Spleen (tissue), 11 donors: ENCODE measurements around the gene THRA. TPM values are rescaled to one million over a fixed set of nuclear protein-coding genes. Genes with fewer than 3 reads are reported as not detected.

Experiments
- DNase-seq: peaks from one replicate; pipeline ENCODE4 v3.0.0-alpha.2; 2020
- H3K27ac ChIP-seq, 8 donors: fragments of 200-600 bp; sonication (generic) in 7 of 8; 1 replicate in 4 of 8; 2 replicates in 4 of 8; pipeline versions ENCODE4 v1.5.0 to v1.8.0; 2016 to 2021; ENCODE audit warnings: inconsistent platforms in 4 of 8, mild to moderate bottlenecking in 4 of 8, moderate library complexity in 1 of 8
- H3K27me3 ChIP-seq, 7 donors: fragments of 200-600 bp; sonication (generic) in 6 of 7; replicated peaks in 1 of 7; 1 replicate in 4 of 7; 2 replicates in 3 of 7; pipeline versions ENCODE4 v1.5.0 to v1.8.0; 2016 to 2021; ENCODE audit warnings: inconsistent platforms in 3 of 7, mild to moderate bottlenecking in 1 of 7
- H3K36me3 ChIP-seq, 6 donors: fragments of 200-600 bp; sonication (generic) in 5 of 6; 1 replicate in 4 of 6; 2 replicates in 2 of 6; pipeline versions ENCODE4 v1.5.0 to v1.8.0; 2016 to 2021; ENCODE audit warnings: inconsistent platforms in 2 of 6
- H3K4me1 ChIP-seq, 6 donors: fragments of 200-600 bp; sonication (generic) in 5 of 6; 1 replicate in 3 of 6; 2 replicates in 3 of 6; pipeline versions ENCODE4 v1.5.0 to v1.8.0; 2016 to 2021; ENCODE audit warnings: inconsistent platforms in 3 of 6
- H3K4me3 ChIP-seq, 8 donors: fragments of 200-600 bp; sonication (generic) in 7 of 8; 1 replicate in 4 of 8; 2 replicates in 4 of 8; pipeline versions ENCODE4 v1.5.0 to v1.8.0; 2016 to 2021; ENCODE audit warnings: inconsistent platforms in 4 of 8, mild to moderate bottlenecking in 4 of 8, moderate library complexity in 2 of 8
- H3K9me3 ChIP-seq, 8 donors: fragments of 200-600 bp; sonication (generic) in 7 of 8; 1 replicate in 4 of 8; 2 replicates in 4 of 8; pipeline versions ENCODE4 v1.5.0 to v1.8.0; 2016 to 2021; ENCODE audit warnings: inconsistent platforms in 4 of 8
- CTCF ChIP-seq, 11 experiments: fragments of 200-600 bp in 7 of 11; fragments of 450-650 bp in 4 of 11; sonication (generic) in 4 of 11; IDR thresholded peaks in 8 of 11; conservative IDR thresholded peaks in 3 of 11; 1 replicate in 7 of 11; 2 replicates in 4 of 11; pipeline versions ENCODE4 v1.4.0 to v1.8.0; 2016 to 2021; ENCODE audit warnings: antibody characterized with exemption in 11 of 11, inconsistent platforms in 4 of 11, mild to moderate bottlenecking in 1 of 11
- POLR2A ChIP-seq, 3 donors: fragments of 450-650 bp; IDR thresholded peaks; one replicate each; pipeline ENCODE4 v1.5.1; 2017; ENCODE audit warnings: antibody characterized with exemption in 3 of 3, mild to moderate bottlenecking in 1 of 3
- POLR2AphosphoS5 ChIP-seq, 3 donors: sonication (generic); formaldehyde crosslinking; IDR thresholded peaks; one replicate each; pipeline ENCODE4 v1.5.1; 2017; ENCODE audit warnings: antibody characterized with exemption in 3 of 3
- WGBS, 5 donors: extraction: QIAGEN DNeasy Blood & Tissue Kit in 3 of 5; methylation state at CpG; one replicate each; pipeline versions ENCODE4 v1.1.5 to v1.1.7; 2013 to 2018; 5-methylcytosine and 5-hydroxymethylcytosine counted together
- intact Hi-C: fragments of 100-400 bp; cut with DNase I; formaldehyde crosslinking; loops from one replicate; pipeline ENCODE4 v1.15.0; 2023; ENCODE audit warnings: low total_unique reads
- polyA plus RNA-seq, 3 donors: library from polyadenylated mRNA; stranded (reverse); fragments of 200-250 nt; gene quantifications; one replicate each; pipeline ENCODE4 v1.2.1, GENCODE V29; 2013
- total RNA-seq, 7 donors: library from RNA; depleted of rRNA in 3 of 7; stranded (reverse); fragments of >200 nt in 3 of 7; fragmentation: NEBNext Ultra II Directional in 4 of 7; extraction: Animal tissue kit (Norgen Biotek cat#: 25700) in 4 of 7; gene quantifications; one replicate each; pipeline versions ENCODE4 v1.1.0 to v1.2.1, GENCODE V29; 2016 to 2021
- donor health status: healthy with polysubstance abuse.
- donor health status: DM: no; HTN: no; CAD: no; lungs with moderate emphysema.
- donor health status: DM: no; HTN: no; CAD: no.
- donor health status: Bipolar disorder and iron deficiency.
- donor health status: healthy.
- donor health status: DM: no; HTN: no; CAD: no.
- donor health status: DM: yes; HTN: yes; CAD: no.

Gene THRA
- total and polyA plus RNA-seq, 10 donors: 3.9 to 36.1 (median 16.9) TPM

DNA sequence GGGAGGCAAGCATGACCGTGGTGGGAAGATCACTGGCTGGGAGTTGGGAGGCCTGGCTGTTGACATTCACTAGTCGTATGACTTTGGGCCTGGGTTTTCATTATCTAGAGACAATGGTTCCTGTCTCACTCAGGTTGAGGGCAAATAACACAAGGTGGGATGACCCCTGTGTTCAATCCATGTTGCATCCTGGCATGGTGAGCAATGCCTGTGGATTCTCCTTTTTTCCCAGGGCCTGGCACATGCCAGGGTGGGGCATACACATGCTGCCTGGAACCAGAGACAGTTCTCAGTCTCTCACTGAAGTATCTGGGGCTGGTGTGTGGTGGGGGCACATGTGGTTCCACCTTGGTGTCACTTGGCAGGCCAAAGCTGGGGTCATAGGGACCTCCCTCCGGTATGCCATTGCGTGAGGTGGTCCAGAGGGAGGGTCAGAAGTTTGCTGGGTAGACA lies 5.4 kb downstream of the THRA start:
- Histone ChIP-seq H3K27me3 (no peaks in the 10 kb centered on the region), H3K4me1 (peaks cover 57 to 99% (median 93%) of the 10 kb centered on the region in 6 donors)

DNA sequence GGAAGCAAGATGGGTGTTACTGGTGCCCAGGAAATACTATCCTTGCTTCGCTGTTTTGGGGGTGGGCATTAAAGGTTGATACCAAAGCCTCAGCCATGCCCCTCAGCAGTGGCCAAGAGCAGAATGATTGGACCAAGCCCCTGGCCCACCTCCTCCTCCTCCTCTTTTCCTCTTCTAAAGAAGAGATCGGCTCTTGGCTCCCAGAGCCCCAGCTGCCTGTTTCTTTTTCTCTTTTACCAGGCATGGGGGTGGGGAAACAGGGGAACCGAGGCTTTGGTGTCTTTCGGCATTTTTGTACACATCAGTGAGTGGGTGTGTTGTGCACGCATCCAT lies 5.8 kb downstream of the THRA start:
- Histone ChIP-seq H3K27ac (peak overlapping the region; percentile 1 to 86 (median 76)), H3K27me3 (no peaks in the 10 kb centered on the region), H3K4me1 (peaks cover 57 to 100% (median 92%) of the 10 kb centered on the region in 6 donors), H3K36me3 (no peaks in the 10 kb centered on the region), H3K9me3 (no peaks in the 10 kb centered on the region), H3K4me3 (peak overlapping the region in 6 of 8 donors; percentile 16 to 60 (median 28))
- DNase-seq: no peak
- intact Hi-C loops: no loop called here
- TF ChIP-seq POLR2AphosphoS5 (IDR thresholded peaks at IDR 0.05): no peak
- no peak for TF ChIP-seq CTCF (IDR thresholded peaks at IDR 0.05 in 8 of 11, conservative IDR thresholded peaks at IDR 0.05 in 3 of 11)
- TF ChIP-seq POLR2A (IDR thresholded peaks at IDR 0.05): no peak
- WGBS, 5 donors: 9 to 19% (median 14%) methylated on average over 5 of the region's 5 CpGs

More for the DNA sequence above, 5.4 kb downstream of the THRA start:
- intact Hi-C loops: no loop called here
- 56 to 79% (median 61%) methylated on average over 4 of the region's 4 CpGs for WGBS, 5 donors
- peak overlapping the region; percentile 1 to 86 (median 76) for H3K27ac ChIP-seq
- TF ChIP-seq POLR2A (IDR thresholded peaks at IDR 0.05): no peak
- TF ChIP-seq POLR2AphosphoS5 (IDR thresholded peaks at IDR 0.05): no peak
- TF ChIP-seq CTCF (IDR thresholded peaks at IDR 0.05 in 8 of 11, conservative IDR thresholded peaks at IDR 0.05 in 3 of 11): no peak
- H3K4me3 ChIP-seq: peak overlapping the region in 5 of 8 donors; percentile 27 to 60 (median 29)
- H3K36me3 ChIP-seq: no peaks in the 10 kb centered on the region
- no peaks in the 10 kb centered on the region for H3K9me3 ChIP-seq
- no peak for DNase-seq

DNA sequence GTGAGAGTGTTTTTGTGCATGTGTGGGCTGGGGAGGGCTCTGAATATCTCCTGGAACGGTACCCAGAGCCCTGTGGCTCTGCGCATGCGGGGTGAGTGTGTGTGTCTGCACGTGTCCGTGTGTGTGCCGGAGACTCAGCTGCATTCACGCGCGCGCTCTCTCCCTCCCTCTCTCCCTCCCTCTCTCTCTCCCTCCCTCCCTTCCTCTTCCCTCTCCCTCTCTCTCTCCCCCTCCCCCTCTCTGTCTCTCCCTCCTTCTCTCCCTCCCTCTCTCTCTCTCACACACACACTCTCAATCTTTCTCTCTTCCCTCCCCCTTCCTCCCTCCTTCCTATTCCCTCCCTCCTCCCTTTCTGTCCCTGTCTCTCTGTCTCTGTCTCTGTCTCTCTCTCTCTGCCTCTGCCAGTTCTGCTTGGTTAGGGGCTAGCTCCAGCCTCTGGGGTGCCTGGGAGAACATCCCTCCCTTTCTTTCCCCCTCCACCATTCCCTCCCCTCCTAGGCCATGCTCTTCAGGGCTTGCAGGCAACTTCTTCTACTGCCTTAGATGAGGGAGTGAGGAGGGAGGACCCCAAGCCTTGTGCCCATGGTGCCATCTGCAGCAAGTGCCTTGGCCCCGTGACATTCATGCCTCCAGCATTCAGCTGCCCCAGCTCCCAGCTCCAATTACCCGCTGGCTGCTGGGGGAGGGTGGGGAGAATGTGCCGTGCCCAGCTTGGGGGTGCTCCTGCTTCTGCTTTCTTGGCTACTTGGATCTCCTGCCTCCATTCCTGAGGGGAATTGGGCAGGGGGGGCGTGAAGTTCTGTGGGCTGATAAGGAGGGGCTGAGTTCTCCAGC lies 6.4 kb downstream of the THRA start:
- DNase-seq: peak; percentile 92
- Histone ChIP-seq H3K4me3 (peak overlapping the region in 6 of 8 donors; percentile 16 to 60 (median 28)), H3K27ac (peak overlapping the region; percentile 3 to 86 (median 76)), H3K27me3 (no peaks in the 10 kb centered on the region), H3K36me3 (peaks cover 0 to 2% (median 0%) of the 10 kb centered on the region in 6 donors), H3K4me1 (peaks cover 55 to 100% (median 87%) of the 10 kb centered on the region in 6 donors), H3K9me3 (no peaks in the 10 kb centered on the region)
- 7 to 14% (median 11%) methylated on average over 13 to 14 of the region's 14 CpGs for WGBS, 5 donors
- intact Hi-C loops: no loop called here
- TF ChIP-seq CTCF (IDR thresholded peaks at IDR 0.05 in 8 of 11, conservative IDR thresholded peaks at IDR 0.05 in 3 of 11) (no peak), POLR2AphosphoS5 (IDR thresholded peaks at IDR 0.05) (peak; percentile 33 to 67 (median 56))
